GM10266 (cell line): ENCODE measurements around the gene KIF1A.

Experiments
- DNase-seq: peaks from one replicate; pipeline ENCODE4 v3.0.0; 2012; ENCODE audit errors: extremely low spot score
- TF ChIP-seq, protein P1 (sequence below): IDR thresholded peaks from 2 replicates; pipeline ENCODE4 v1.5.1; 2012; ENCODE audit warnings: mild to moderate bottlenecking, low read depth; ENCODE audit not compliant: control insufficient read depth, insufficient read depth; ENCODE audit errors: missing control alignments

Gene KIF1A

GRCh38 chr2:240749516-240749915, 70.5 kb downstream of the KIF1A start:
- DNase-seq: no peak
- TF ChIP-seq, protein P1, sequence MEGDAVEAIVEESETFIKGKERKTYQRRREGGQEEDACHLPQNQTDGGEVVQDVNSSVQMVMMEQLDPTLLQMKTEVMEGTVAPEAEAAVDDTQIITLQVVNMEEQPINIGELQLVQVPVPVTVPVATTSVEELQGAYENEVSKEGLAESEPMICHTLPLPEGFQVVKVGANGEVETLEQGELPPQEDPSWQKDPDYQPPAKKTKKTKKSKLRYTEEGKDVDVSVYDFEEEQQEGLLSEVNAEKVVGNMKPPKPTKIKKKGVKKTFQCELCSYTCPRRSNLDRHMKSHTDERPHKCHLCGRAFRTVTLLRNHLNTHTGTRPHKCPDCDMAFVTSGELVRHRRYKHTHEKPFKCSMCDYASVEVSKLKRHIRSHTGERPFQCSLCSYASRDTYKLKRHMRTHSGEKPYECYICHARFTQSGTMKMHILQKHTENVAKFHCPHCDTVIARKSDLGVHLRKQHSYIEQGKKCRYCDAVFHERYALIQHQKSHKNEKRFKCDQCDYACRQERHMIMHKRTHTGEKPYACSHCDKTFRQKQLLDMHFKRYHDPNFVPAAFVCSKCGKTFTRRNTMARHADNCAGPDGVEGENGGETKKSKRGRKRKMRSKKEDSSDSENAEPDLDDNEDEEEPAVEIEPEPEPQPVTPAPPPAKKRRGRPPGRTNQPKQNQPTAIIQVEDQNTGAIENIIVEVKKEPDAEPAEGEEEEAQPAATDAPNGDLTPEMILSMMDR: no peak

DNA sequence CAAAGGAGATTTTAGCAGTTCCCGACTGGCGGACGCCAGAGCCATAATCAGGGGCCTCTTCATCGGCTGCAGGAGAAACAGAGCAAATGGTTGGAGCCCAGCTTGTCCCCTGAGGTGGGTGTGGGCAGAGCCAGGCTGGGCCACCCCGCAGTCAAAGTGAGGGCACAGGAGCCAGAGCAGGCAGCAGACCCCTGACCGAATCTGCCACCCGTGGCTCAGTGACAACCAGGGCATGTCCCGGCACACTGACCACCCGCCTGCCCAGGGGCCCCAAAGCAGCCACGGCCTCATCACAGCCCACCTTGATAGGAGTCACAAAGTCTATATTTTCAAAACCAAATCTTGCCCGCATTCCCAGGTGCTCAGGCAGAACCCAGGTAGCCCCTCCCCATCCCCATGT, 72.8 kb downstream of the KIF1A start:
- TF ChIP-seq, protein P1: no peak
- DNase-seq: no peak

- no peak for DNase-seq
- TF ChIP-seq, protein P1: no peak
Observed at GRCh38 chr2:240746671-240747070, 73.3 kb downstream of the KIF1A start.

DNA sequence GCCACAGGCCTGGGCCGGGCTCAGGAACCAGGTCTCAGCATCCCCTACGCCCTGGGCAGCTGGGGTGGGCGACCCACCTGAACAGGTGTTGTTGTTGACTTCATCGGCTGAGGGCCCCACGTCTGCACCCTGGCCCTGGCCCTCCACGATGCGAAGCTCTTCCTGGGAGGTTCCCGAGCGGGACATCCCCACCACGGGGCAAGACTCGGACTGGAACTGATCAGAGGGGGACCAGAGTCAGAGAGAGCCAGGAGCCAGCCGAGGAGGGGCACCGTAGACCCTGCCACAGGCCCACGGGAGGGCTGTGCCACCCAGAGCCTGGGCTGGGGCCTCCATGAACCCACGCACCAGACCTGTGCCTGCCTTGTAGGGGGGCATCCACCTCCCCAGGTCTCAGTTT, 74.1 kb downstream of the KIF1A start:
- no peak for DNase-seq
- TF ChIP-seq, protein P1: no peak

DNA sequence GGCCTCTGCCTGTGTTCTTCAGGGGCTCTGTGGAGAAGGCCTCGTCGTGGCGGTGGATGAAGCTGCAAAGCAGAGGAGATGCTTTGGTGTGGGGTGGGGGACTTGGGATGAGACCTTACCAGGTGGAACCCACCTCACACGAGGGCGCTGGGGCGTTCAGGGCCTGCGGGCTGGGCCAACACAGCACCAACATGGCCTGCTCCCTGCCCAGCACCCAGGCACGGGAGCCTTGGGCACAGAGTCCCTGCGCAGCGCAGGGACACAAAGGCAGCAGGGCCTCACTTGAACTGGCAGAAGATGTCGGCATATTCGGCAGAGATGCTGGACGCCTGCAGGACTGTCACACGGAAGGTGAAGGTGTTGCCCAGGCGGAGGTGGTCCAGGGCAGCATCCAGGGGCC, 74.6 kb downstream of the KIF1A start:
- TF ChIP-seq, protein P1: no peak

DNA sequence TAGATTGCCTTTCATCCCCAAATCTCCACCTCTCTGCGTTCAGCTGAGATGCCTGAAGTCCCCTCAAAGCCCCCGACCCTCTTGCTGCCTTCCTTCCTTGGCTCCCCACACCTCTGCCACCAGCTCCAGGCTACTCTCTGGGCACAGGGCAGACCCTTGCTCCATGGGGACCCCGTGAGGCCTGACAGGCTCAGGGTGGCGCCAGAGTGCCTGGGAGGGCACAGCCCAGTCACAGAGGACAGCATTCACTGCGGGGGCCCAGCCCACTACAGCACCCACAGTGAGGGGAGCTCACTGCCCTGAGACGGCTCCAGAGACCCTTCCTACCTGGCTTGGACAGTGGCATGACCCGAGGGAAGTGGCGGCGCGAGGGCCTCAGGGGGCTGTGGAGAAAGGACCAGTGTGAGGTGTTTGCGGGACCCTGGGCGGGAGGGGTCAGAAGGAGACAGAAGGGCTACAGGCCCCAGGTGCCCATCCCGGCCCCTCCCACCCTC, 77.4 kb downstream of the KIF1A start:
- DNase-seq: no peak
- TF ChIP-seq, protein P1: no peak

More for the DNA sequence above, 74.6 kb downstream of the KIF1A start:
- no peak for DNase-seq

DNA sequence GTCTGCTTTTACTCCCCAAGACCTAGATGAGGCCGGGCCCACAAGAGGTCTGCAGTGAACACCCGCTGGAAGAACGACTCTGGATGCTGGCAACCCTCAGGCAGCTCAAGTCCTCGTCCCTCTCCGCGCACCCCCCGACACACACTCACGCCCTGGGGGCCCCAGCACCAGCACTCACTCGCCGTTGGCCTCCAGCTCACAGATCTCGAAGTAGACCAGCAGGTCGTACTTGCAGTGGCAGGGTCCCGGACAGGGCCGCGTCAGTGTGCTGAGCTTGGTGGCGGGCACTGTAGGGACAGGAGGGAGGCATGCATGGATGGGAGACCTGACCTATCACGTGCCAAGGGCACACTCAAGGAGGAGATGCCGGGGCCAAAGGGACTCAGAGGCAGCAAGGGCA, 78.9 kb downstream of the KIF1A start:
- no peak for DNase-seq
- TF ChIP-seq, protein P1: no peak
